Measurements from ENCODE around the gene CCDC187. TPM values are rescaled to one million over a fixed set of nuclear protein-coding genes. Genes with fewer than 3 reads are reported as not detected.

The CCDC187 gene
- polyA plus RNA-seq, 3 donors: not detected

- Histone ChIP-seq H3K9ac (ENCODE audit: insufficient read depth, low read length, poor library complexity, severe bottlenecking) (no peak overlapping the region), H3K4me1 (ENCODE audit: control insufficient read depth in 1 of 2, insufficient read depth in 2 of 2, low read length in 2 of 2) (peaks cover 10 to 12% of the 10 kb centered on the region in 2 donors), H2AFZ (ENCODE audit: insufficient read depth, low read depth, low read length, poor library complexity, severe bottlenecking) (no peak overlapping the region), H3K4me2 (replicated peaks; ENCODE audit: extremely low read depth, low read length, poor library complexity, severe bottlenecking) (no peak overlapping the region), H3K79me2 (ENCODE audit: insufficient read depth, low read length) (no peaks in the 10 kb centered on the region), H4K20me1 (ENCODE audit: insufficient read depth, low read length) (no peaks in the 10 kb centered on the region), H3K27ac (ENCODE audit: low read depth in 1 of 2, low read length in 2 of 2) (no peak overlapping the region), H3K4me3 (replicated peaks in 1 of 3; ENCODE audit: low read depth in 2 of 3, low read length in 3 of 3) (no peak overlapping the region), H3K9me3 (replicated peaks in 1 of 2; ENCODE audit: control insufficient read depth in 1 of 2, insufficient read depth in 1 of 2, low read length in 2 of 2) (no peaks in the 10 kb centered on the region), H3K27me3 (ENCODE audit: control insufficient read depth in 2 of 2, insufficient read depth in 2 of 2, low read length in 2 of 2) (no peaks in the 10 kb centered on the region), H3K36me3 (replicated peaks in 1 of 2; ENCODE audit: control insufficient read depth in 1 of 2, insufficient read depth in 2 of 2, low read length in 2 of 2) (no peaks in the 10 kb centered on the region)
- Mint-ChIP-seq H3K4me1 (peaks cover 2% of the 10 kb centered on the region), H3K36me3 (no peaks in the 10 kb centered on the region), H3K4me3 (no peak overlapping the region), H3K27me3 (ENCODE audit: low read depth in 3 of 3) (no peaks in the 10 kb centered on the region), H3K27ac (no peak overlapping the region), H3K9me3 (no peaks in the 10 kb centered on the region)
- no peak for TF ChIP-seq CTCF (IDR thresholded peaks at IDR 0.05)
- intact Hi-C loops (cut with micrococcal nuclease): loop anchor here (2.0 kb wide), 1 partner anchor 62 kb away; the partner anchor contains the start of gene SNAPC4 (in 2 of the 2)
- whole genome bisulfite sequencing (ENCODE audit: insufficient coverage): 98% methylated on average over 24 of the region's 25 CpGs
- no peak for DNase-seq
Measured at GRCh38 chr9:136338511-136338910, 34.6 kb upstream of the CCDC187 start.

DNA sequence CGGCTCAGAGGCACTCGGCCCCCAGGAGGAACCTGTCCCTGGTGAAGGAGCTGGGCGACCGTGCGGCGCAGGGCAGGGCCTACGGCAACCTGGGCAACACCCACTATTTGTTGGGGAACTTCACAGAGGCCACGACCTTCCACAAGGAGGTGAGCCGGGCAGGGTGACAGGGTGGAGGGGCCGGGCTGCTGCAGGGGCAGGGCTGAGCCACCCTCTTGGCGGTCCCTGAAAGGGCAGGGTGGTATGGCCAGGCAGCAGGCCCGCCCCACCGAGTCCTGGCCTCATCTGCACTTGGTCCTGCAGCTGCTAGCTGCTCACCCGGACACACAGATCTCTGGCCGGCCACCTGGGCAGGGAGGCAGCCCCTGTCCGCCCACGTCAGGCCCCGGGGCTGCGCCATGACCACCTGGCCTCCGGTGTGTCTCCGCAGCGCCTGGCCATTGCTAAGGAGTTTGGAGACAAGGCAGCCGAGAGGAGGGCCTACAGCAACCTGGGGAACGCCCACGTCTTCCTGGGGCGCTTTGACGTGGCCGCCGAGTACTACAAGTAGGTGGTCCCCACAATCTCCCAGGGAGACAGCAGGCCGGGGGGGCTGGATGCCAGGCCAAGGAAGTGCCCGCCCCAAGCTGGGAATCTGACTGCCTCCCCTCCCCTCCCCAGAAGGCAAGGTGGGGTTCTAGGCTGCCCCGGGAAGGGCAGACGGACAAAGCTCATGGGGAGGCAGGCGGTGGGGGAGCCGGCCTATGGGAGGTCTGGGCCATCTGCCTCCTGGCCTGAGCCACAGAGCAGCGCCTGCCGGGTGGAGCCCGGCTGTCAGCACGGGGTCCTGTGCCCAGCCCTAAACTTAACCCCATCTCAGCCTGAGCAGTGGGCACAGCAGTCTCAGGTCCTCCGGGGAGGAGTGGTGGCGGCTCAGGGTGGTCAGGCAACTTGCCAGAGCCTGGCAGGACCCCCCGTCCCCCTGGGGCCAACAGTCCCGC lies 33.8 kb upstream of the CCDC187 start:
- no peak overlapping the region for H3K27ac Mint-ChIP-seq
- no peaks in the 10 kb centered on the region for H3K9me3 Mint-ChIP-seq
- Histone ChIP-seq H3K27me3 (ENCODE audit: control insufficient read depth in 2 of 2, insufficient read depth in 2 of 2, low read length in 2 of 2) (no peaks in the 10 kb centered on the region), H3K4me3 (replicated peaks in 1 of 3; ENCODE audit: low read depth in 2 of 3, low read length in 3 of 3) (no peak overlapping the region), H3K27ac (ENCODE audit: low read depth in 1 of 2, low read length in 2 of 2) (no peak overlapping the region), H3K4me2 (replicated peaks; ENCODE audit: extremely low read depth, low read length, poor library complexity, severe bottlenecking) (no peak overlapping the region), H3K79me2 (ENCODE audit: insufficient read depth, low read length) (no peaks in the 10 kb centered on the region), H2AFZ (ENCODE audit: insufficient read depth, low read depth, low read length, poor library complexity, severe bottlenecking) (no peak overlapping the region), H3K36me3 (replicated peaks in 1 of 2; ENCODE audit: control insufficient read depth in 1 of 2, insufficient read depth in 2 of 2, low read length in 2 of 2) (no peaks in the 10 kb centered on the region), H3K9me3 (replicated peaks in 1 of 2; ENCODE audit: control insufficient read depth in 1 of 2, insufficient read depth in 1 of 2, low read length in 2 of 2) (no peaks in the 10 kb centered on the region), H3K9ac (ENCODE audit: insufficient read depth, low read length, poor library complexity, severe bottlenecking) (no peak overlapping the region), H3K4me1 (ENCODE audit: control insufficient read depth in 1 of 2, insufficient read depth in 2 of 2, low read length in 2 of 2) (peaks cover 5 to 7% of the 10 kb centered on the region in 2 donors), H4K20me1 (ENCODE audit: insufficient read depth, low read length) (no peaks in the 10 kb centered on the region)
- DNase-seq: no peak
- H3K36me3 Mint-ChIP-seq: no peaks in the 10 kb centered on the region
- WGBS (ENCODE audit: insufficient coverage): 95% methylated on average over 29 of the region's 43 CpGs
- H3K27me3 Mint-ChIP-seq (ENCODE audit: low read depth in 3 of 3): no peaks in the 10 kb centered on the region
- no peak for TF ChIP-seq CTCF (IDR thresholded peaks at IDR 0.05)
- H3K4me3 Mint-ChIP-seq: no peak overlapping the region
- intact Hi-C loops (cut with micrococcal nuclease): loop anchor here (2.0 kb wide), 1 partner anchor 63 kb away; the partner anchor contains the start of gene SNAPC4 (in 2 of the 2)
- peaks cover 2% of the 10 kb centered on the region for H3K4me1 Mint-ChIP-seq
